HepG2 (cell line): Measurements from ENCODE around the gene ARHGEF7. TPM values are rescaled to one million over a fixed set of nuclear protein-coding genes. Genes with fewer than 3 reads are reported as not detected.
"Not testable (repeated sequence)": the region's sequence is repeated elsewhere in the genome, so short reads cannot be mapped to it uniquely, and the experiment has no call there.

Source experiments
- ATAC-seq: fragments of 200-7000 bp; cut with Tn5 transposase; 3 replicates; pipeline ENCODE4 v1.9.1; 2020; ENCODE audit warnings: mild to moderate bottlenecking, moderate library complexity
- BruUV-seq: library from RNA; stranded (reverse); fragments of 400-500 nt; replicated peaks from 2 replicates; lab custom pipeline; 2021; lab: Mats Ljungman, UMichigan
- CTCF ChIA-PET: fragments of 300-600 bp; formaldehyde crosslinking; extraction: SDS; loops from one replicate; lab custom pipeline; 2021; ENCODE audit warnings: low total read pairs, inconsistent platforms, low intra/inter-chr PET ratio; lab: Yijun Ruan, JAX
- POLR2A ChIA-PET: fragments of 350-600 bp; sonication (Branson Sonifier 250); formaldehyde crosslinking; loops from one replicate; lab custom pipeline; 2020; ENCODE audit warnings: antibody characterized with exemption, inconsistent platforms; lab: Yijun Ruan, JAX
- DNase-seq: peaks from one replicate; pipeline ENCODE4 v3.0.0-alpha.2; 2015; ENCODE audit warnings: low spot score
- FAIRE-seq: peaks from 3 replicates; lab custom pipeline; 2011; peaks lifted over from hg19 to GRCh38; lab: Jason Lieb, UNC
- H2AFZ ChIP-seq: one replicate; pipeline ENCODE4 v1.6.1; 2011; ENCODE audit warnings: low read length, inconsistent platforms
- H3K27ac ChIP-seq: fragments of 300-600 bp; 3 replicates; pipeline ENCODE4 v1.8.0; 2011; ENCODE audit warnings: mixed run types, mild to moderate bottlenecking, mixed read lengths, low read length, inconsistent platforms; ENCODE audit not compliant: insufficient read depth; ENCODE audit errors: extremely low read length
- H3K27me3 ChIP-seq, 2 experiments: fragments of 200-600 bp in 1 of 2; 2 replicates in 1 of 2; 3 replicates in 1 of 2; pipeline versions ENCODE4 v1.6.0 to v1.8.0; 2011; ENCODE audit warnings: low read length in 2 of 2, mild to moderate bottlenecking in 2 of 2, moderate library complexity in 2 of 2, inconsistent platforms in 1 of 2; ENCODE audit not compliant: insufficient read depth in 2 of 2, control insufficient read depth in 1 of 2
- H3K36me3 ChIP-seq, 2 experiments: fragments of 200-600 bp in 1 of 2; replicated peaks in 1 of 2; 2 replicates in 1 of 2; 3 replicates in 1 of 2; pipeline versions ENCODE4 v1.5.1 to v1.8.0; 2011; ENCODE audit warnings: low read length in 2 of 2, inconsistent platforms in 1 of 2; ENCODE audit not compliant: insufficient read depth in 2 of 2, control insufficient read depth in 1 of 2
- H3K4me1 ChIP-seq: 2 replicates; pipeline ENCODE4 v1.5.1; 2012; ENCODE audit warnings: low read length, inconsistent platforms; ENCODE audit not compliant: insufficient read depth
- H3K4me2 ChIP-seq: 2 replicates; pipeline ENCODE4 v1.6.0; 2011; ENCODE audit warnings: low read depth, low read length, inconsistent platforms
- H3K4me3 ChIP-seq, 3 experiments: fragments of 200-600 bp in 1 of 3; sonication (generic), shearing (Covaris generic) in 1 of 3; replicated peaks in 1 of 3; 2 replicates each; pipeline ENCODE4 v1.5.1; 2011 to 2016; ENCODE audit warnings: low read length in 3 of 3, inconsistent platforms in 2 of 3, low read depth in 2 of 3, mild to moderate bottlenecking in 2 of 3, control low read depth in 1 of 3, mixed read lengths in 1 of 3; ENCODE audit not compliant: insufficient read depth in 1 of 3
- H3K79me2 ChIP-seq: one replicate; pipeline ENCODE4 v1.6.1; 2011; ENCODE audit warnings: low read length, inconsistent platforms; ENCODE audit not compliant: insufficient read depth
- H3K9ac ChIP-seq: 2 replicates; pipeline ENCODE4 v1.6.0; 2011; ENCODE audit warnings: mild to moderate bottlenecking, low read depth, low read length, inconsistent platforms; ENCODE audit not compliant: insufficient read depth
- H3K9me3 ChIP-seq: 2 replicates; pipeline ENCODE4 v1.5.1; 2012; ENCODE audit warnings: mild to moderate bottlenecking, low read length
- H4K20me1 ChIP-seq: 2 replicates; pipeline ENCODE4 v1.6.0; 2011; ENCODE audit warnings: inconsistent platforms, mild to moderate bottlenecking, low read length, moderate library complexity; ENCODE audit not compliant: insufficient read depth
- KDM6A ChIP-seq: IDR thresholded peaks from 2 replicates; pipeline ENCODE4 v1.6.1; 2016; ENCODE audit warnings: low read depth
- MAFG ChIP-seq: sonication (generic); formaldehyde crosslinking; IDR thresholded peaks from 2 replicates; pipeline ENCODE4 v1.5.1; 2020; ENCODE audit warnings: mild to moderate bottlenecking, missing genetic modification reagents
- NAIF1 ChIP-seq: sonication (generic); formaldehyde crosslinking; IDR thresholded peaks from 2 replicates; pipeline ENCODE4 v1.5.0; 2020; ENCODE audit warnings: mild to moderate bottlenecking, missing genetic modification reagents, borderline replicate concordance
- TBP ChIP-seq: sonication (generic); formaldehyde crosslinking; IDR thresholded peaks from 2 replicates; pipeline ENCODE4 v1.5.0; 2020; ENCODE audit warnings: missing genetic modification reagents
- ZNF207 ChIP-seq: fragments of 450-650 bp; IDR thresholded peaks from 2 replicates; pipeline ENCODE4 v1.6.1; 2016; ENCODE audit warnings: antibody characterized with exemption, borderline replicate concordance
- ZNF775 ChIP-seq: sonication (generic); formaldehyde crosslinking; IDR thresholded peaks from 2 replicates; pipeline ENCODE4 v1.4.0; 2020; ENCODE audit warnings: missing genetic modification reagents, mild to moderate bottlenecking, moderate library complexity, borderline replicate concordance
- WGBS: methylation state at CpG from one replicate; pipeline ENCODE4 v1.1.6; 2017; ENCODE audit warnings: low lambda C conversion rate; 5-methylcytosine and 5-hydroxymethylcytosine counted together
- in situ Hi-C: cut with HindIII; loops from 2 replicates; pipeline ENCODE4 v1.10.0; 2017; ENCODE audit warnings: low pct_unique_long_range_greater_than_20kb; ENCODE audit not compliant: extremely low pct_ligation_motif_present
- intact Hi-C: fragments of 100-400 bp; cut with micrococcal nuclease; formaldehyde crosslinking; loops from one replicate; pipeline ENCODE4 v1.10.0; 2022; ENCODE audit not compliant: unreplicated experiment
- polyA plus RNA-seq, 8 experiments: library from polyadenylated mRNA; depleted of rRNA in 3 of 8; stranded (reverse) in 7 of 8; unstranded in 1 of 8; fragments of >200 nt; fragmentation: Illumina TruSeq in 4 of 8; extraction: Trizol in 4 of 8; gene quantifications; 2 replicates each; pipeline versions ENCODE4 v1.2.1 to v1.2.3, GENCODE V29; 2011 to 2016; ENCODE audit warnings: low read depth in 4 of 8, missing spikeins in 1 of 8, mixed read lengths in 1 of 8; ENCODE audit not compliant: insufficient read depth in 1 of 8
- total RNA-seq, 5 experiments: library from RNA; depleted of rRNA; stranded (reverse); fragments of >200 nt; fragmentation: Illumina TruSeq; extraction: Trizol; gene quantifications; 2 replicates each; pipeline ENCODE4 v1.2.3, GENCODE V29; 2016; ENCODE audit warnings: low read depth in 1 of 5
- TF ChIP-seq, protein P1 (sequence below): sonication (generic); formaldehyde crosslinking; IDR thresholded peaks from 2 replicates; pipeline ENCODE4 v1.5.0; 2020; ENCODE audit warnings: missing genetic modification reagents
- TF ChIP-seq, protein P2 (sequence below): sonication (generic); formaldehyde crosslinking; IDR thresholded peaks from 2 replicates; pipeline ENCODE4 v1.4.0; 2020; ENCODE audit warnings: mild to moderate bottlenecking, missing genetic modification reagents, borderline replicate concordance

Gene ARHGEF7
- total and polyA plus RNA-seq, 2 of the 13 experiments (the other 11 are each of a cell fraction or from before 2014, with no cell fraction given) = 15.7 to 22.3 TPM

DNA sequence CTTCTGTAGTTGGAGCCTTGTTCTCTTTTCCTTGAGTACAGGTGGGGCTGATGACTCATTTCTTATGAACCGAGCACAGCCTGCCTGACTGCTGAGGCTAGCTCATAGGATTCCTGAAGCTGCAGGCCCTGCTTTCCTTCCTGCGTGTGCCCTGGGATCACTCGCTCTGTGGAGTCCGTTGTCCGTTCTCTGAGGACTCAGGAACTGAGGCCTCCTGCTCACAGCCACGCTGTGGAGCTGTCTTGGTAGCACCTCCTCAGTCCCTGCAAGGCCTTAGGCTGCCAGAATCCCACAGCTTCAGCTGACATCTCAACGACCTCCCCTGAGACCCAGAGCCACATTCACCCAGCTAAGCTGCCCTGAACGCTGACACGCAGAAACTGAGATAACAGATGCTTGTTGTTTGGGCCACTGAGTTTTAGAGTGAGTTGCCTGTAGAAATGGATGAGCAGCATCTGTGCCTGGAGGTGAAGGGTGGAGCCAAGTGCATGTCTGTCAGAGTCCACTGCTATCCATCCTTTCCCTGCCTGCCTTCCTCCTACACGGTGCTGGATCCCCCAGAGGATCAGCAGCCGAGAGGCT, 72.9 kb downstream of the ARHGEF7 start:
- ChIA-PET CTCF (no interaction called here), POLR2A (no interaction called here)
- in situ Hi-C loops = no loop called here
- Histone ChIP-seq H3K4me1 (no peaks in the 10 kb centered on the region), H3K27me3 (no peaks in the 10 kb centered on the region), H3K79me2 (peaks cover 76% of the 10 kb centered on the region), H3K4me3 (no peak overlapping the region), H2AFZ (no peak overlapping the region), H4K20me1 (peaks cover 4% of the 10 kb centered on the region; the same call in 1 of the 2 replicates), H3K4me2 (no peak overlapping the region), H3K27ac (no peak overlapping the region), H3K9me3 (no peaks in the 10 kb centered on the region), H3K9ac (no peak overlapping the region), H3K36me3 (no peaks in the 10 kb centered on the region; a peak in 3 of 5 replicates)
- WGBS = 95% methylated on average over 10 of the region's 11 CpGs
- TF ChIP-seq, protein P1, sequence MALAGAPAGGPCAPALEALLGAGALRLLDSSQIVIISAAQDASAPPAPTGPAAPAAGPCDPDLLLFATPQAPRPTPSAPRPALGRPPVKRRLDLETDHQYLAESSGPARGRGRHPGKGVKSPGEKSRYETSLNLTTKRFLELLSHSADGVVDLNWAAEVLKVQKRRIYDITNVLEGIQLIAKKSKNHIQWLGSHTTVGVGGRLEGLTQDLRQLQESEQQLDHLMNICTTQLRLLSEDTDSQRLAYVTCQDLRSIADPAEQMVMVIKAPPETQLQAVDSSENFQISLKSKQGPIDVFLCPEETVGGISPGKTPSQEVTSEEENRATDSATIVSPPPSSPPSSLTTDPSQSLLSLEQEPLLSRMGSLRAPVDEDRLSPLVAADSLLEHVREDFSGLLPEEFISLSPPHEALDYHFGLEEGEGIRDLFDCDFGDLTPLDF (CRISPR knock-in tag) = no peak
- TF ChIP-seq NAIF1 (CRISPR knock-in tag) = no peak
- TF ChIP-seq, protein P2, sequence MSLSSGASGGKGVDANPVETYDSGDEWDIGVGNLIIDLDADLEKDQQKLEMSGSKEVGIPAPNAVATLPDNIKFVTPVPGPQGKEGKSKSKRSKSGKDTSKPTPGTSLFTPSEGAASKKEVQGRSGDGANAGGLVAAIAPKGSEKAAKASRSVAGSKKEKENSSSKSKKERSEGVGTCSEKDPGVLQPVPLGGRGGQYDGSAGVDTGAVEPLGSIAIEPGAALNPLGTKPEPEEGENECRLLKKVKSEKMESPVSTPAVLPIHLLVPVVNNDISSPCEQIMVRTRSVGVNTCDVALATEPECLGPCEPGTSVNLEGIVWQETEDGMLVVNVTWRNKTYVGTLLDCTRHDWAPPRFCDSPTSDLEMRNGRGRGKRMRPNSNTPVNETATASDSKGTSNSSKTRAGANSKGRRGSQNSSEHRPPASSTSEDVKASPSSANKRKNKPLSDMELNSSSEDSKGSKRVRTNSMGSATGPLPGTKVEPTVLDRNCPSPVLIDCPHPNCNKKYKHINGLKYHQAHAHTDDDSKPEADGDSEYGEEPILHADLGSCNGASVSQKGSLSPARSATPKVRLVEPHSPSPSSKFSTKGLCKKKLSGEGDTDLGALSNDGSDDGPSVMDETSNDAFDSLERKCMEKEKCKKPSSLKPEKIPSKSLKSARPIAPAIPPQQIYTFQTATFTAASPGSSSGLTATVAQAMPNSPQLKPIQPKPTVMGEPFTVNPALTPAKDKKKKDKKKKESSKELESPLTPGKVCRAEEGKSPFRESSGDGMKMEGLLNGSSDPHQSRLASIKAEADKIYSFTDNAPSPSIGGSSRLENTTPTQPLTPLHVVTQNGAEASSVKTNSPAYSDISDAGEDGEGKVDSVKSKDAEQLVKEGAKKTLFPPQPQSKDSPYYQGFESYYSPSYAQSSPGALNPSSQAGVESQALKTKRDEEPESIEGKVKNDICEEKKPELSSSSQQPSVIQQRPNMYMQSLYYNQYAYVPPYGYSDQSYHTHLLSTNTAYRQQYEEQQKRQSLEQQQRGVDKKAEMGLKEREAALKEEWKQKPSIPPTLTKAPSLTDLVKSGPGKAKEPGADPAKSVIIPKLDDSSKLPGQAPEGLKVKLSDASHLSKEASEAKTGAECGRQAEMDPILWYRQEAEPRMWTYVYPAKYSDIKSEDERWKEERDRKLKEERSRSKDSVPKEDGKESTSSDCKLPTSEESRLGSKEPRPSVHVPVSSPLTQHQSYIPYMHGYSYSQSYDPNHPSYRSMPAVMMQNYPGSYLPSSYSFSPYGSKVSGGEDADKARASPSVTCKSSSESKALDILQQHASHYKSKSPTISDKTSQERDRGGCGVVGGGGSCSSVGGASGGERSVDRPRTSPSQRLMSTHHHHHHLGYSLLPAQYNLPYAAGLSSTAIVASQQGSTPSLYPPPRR (CRISPR knock-in tag) = no peak
- TF ChIP-seq KDM6A (CRISPR knock-in tag) = no peak
- no peak for TF ChIP-seq ZNF775
- no peak for TF ChIP-seq MAFG (CRISPR knock-in tag)
- no peak for TF ChIP-seq TBP
- TF ChIP-seq ZNF207 = no peak
- FAIRE-seq = no peak
- DNase-seq = no peak
- ATAC-seq = no peak
- intact Hi-C loops = no loop called here
- no TSS peak for BruUV-seq

DNA sequence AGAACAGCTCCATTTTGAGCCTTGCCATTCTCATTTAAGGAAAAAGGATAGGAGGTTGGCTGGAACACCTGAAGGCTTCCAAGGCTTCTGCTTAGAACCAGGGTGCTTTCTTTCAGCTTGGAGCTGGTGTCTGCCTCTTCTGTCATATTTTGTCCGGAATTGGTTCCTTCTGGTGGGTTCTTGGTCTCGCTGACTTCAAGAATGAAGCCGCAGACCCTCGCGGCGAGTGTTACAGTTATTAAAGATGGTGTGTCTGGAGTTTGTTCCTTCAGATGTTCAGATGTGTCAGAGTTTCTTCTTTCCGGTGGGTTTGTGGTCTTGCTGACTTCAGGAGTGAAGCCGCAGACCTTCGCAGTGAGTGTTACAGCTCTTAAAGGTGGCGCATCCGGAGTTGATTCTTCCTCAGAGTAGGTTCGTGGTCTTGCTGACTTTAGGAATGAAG, 74.0 kb downstream of the ARHGEF7 start:
- DNase-seq, intact Hi-C loops, H3K27ac ChIP-seq, FAIRE-seq, H3K4me1 ChIP-seq, H3K4me3 ChIP-seq, H3K36me3 ChIP-seq, BruUV-seq, H4K20me1 ChIP-seq, POLR2A ChIA-PET, in situ Hi-C loops, H3K9me3 ChIP-seq, H3K4me2 ChIP-seq, ATAC-seq, H3K27me3 ChIP-seq, H3K9ac ChIP-seq, H2AFZ ChIP-seq, CTCF ChIA-PET: not testable (repeated sequence)
- H3K79me2 ChIP-seq = peaks cover 66% of the 10 kb centered on the region
- WGBS = 98% methylated on average over 12 of the region's 12 CpGs
